K562 (cell line): ENCODE measurements around the gene ELP5. TPM values are rescaled to one million over a fixed set of nuclear protein-coding genes. Genes with fewer than 3 reads are reported as not detected.

Experiments used
- ATAC-seq: fragments of 200-7000 bp; cut with Tn5 transposase; 3 replicates; pipeline ENCODE4 v1.9.1; 2020; ENCODE audit warnings: moderate library complexity
- BruUV-seq: library from RNA; stranded (reverse); fragments of 400-500 nt; replicated peaks from 2 replicates; lab custom pipeline; 2021; lab: Mats Ljungman, UMichigan
- CTCF ChIA-PET: fragments of 300-600 bp; formaldehyde crosslinking; extraction: SDS; loops from one replicate; lab custom pipeline; 2021; ENCODE audit warnings: low intra/inter-chr PET ratio; lab: Yijun Ruan, JAX
- POLR2A ChIA-PET: fragments of 300-600, 350-650 bp; sonication (Branson Sonifier 250); formaldehyde crosslinking; extraction: SDS; loops from one replicate; lab custom pipeline; 2021; ENCODE audit warnings: antibody characterized with exemption, inconsistent platforms; lab: Yijun Ruan, JAX
- DNase-seq, 4 experiments: peaks; one replicate each; pipeline versions ENCODE4 v3.0.0 to v3.0.0-alpha.2; 2011 to 2018; ENCODE audit warnings: low spot score in 3 of 4, mixed read lengths in 3 of 4; ENCODE audit errors: extremely low read depth in 1 of 4
- FAIRE-seq: peaks from 2 replicates; lab custom pipeline; 2011; peaks lifted over from hg19 to GRCh38; lab: Jason Lieb, UNC
- H2AFZ ChIP-seq: 2 replicates; pipeline ENCODE4 v1.6.0; 2011; ENCODE audit warnings: low read depth, low read length, control low read depth, inconsistent platforms
- H3K27ac ChIP-seq: fragments of 200-600 bp; 3 replicates; pipeline ENCODE4 v1.8.0; 2011; ENCODE audit warnings: low read depth, mild to moderate bottlenecking, control low read depth, inconsistent platforms, low read length, moderate library complexity, mixed read lengths; ENCODE audit errors: extremely low read depth
- H3K27me3 ChIP-seq, 2 experiments: fragments of 300-600 bp in 1 of 2; 2 replicates in 1 of 2; 3 replicates in 1 of 2; pipeline versions ENCODE4 v1.6.0 to v1.8.0; 2011; ENCODE audit warnings: inconsistent platforms in 2 of 2, low read length in 2 of 2, mild to moderate bottlenecking in 1 of 2, mixed read lengths in 1 of 2, moderate library complexity in 1 of 2; ENCODE audit not compliant: control insufficient read depth in 2 of 2, insufficient read depth in 2 of 2
- H3K36me3 ChIP-seq: fragments of 300-600 bp; 3 replicates; pipeline ENCODE4 v1.8.0; 2011; ENCODE audit warnings: mild to moderate bottlenecking, low read length, inconsistent platforms; ENCODE audit not compliant: control insufficient read depth, insufficient read depth
- H3K4me1 ChIP-seq, 2 experiments: fragments of 200-600 bp in 1 of 2; replicated peaks in 1 of 2; 2 replicates in 1 of 2; 3 replicates in 1 of 2; pipeline versions ENCODE4 v1.5.1 to v1.8.0; 2011; ENCODE audit warnings: inconsistent platforms in 2 of 2, low read length in 2 of 2, mild to moderate bottlenecking in 1 of 2, mixed read lengths in 1 of 2, moderate library complexity in 1 of 2; ENCODE audit not compliant: control insufficient read depth in 2 of 2, insufficient read depth in 2 of 2
- H3K4me2 ChIP-seq: 2 replicates; pipeline ENCODE4 v1.6.1; 2011; ENCODE audit warnings: low read length, control low read depth, inconsistent platforms, mixed read lengths; ENCODE audit not compliant: insufficient read depth
- H3K4me3 ChIP-seq: fragments of 200-600 bp; sonication (generic), shearing (Covaris generic); 2 replicates; pipeline ENCODE4 v1.5.1; 2016; ENCODE audit warnings: control low read depth, inconsistent platforms
- H3K79me2 ChIP-seq: fragments of 200-600 bp; 3 replicates; pipeline ENCODE4 v1.8.0; 2011; ENCODE audit warnings: low read length, inconsistent platforms; ENCODE audit not compliant: control insufficient read depth, insufficient read depth
- H3K9ac ChIP-seq, 2 experiments: 2 replicates each; pipeline versions ENCODE4 v1.6.0 to v1.6.1; 2011; ENCODE audit warnings: low read depth in 2 of 2, low read length in 2 of 2, control low read depth in 1 of 2, inconsistent platforms in 1 of 2, mild to moderate bottlenecking in 1 of 2, mixed read lengths in 1 of 2; ENCODE audit not compliant: insufficient read depth in 1 of 2
- H3K9me1 ChIP-seq: one replicate; pipeline ENCODE4 v1.6.0; 2011; ENCODE audit warnings: inconsistent platforms, mild to moderate bottlenecking, low read length, moderate library complexity; ENCODE audit not compliant: control insufficient read depth, insufficient read depth
- H3K9me3 ChIP-seq: replicated peaks from 2 replicates; pipeline ENCODE4 v1.5.1; 2011; ENCODE audit warnings: low read depth, low read length, inconsistent platforms; ENCODE audit not compliant: control insufficient read depth, insufficient read depth
- H4K20me1 ChIP-seq: replicated peaks from 2 replicates; pipeline ENCODE4 v1.6.1; 2011; ENCODE audit warnings: low read length, inconsistent platforms, mixed read lengths; ENCODE audit not compliant: control insufficient read depth, insufficient read depth
- ATF3 ChIP-seq, 2 experiments: fragments of 450-650 bp in 1 of 2; sonication (generic) in 1 of 2; formaldehyde crosslinking in 1 of 2; IDR thresholded peaks in 1 of 2; conservative IDR thresholded peaks in 1 of 2; 2 replicates each; pipeline versions ENCODE4 v1.6.1 to v1.8.1; 2016 to 2023; ENCODE audit warnings: mild to moderate bottlenecking in 2 of 2, moderate library complexity in 2 of 2, inconsistent platforms in 1 of 2, missing genetic modification reagents in 1 of 2
- ELF1 ChIP-seq: fragments of 200-800 bp; sonication (Bioruptor generic); IDR thresholded peaks from 2 replicates; pipeline ENCODE4 v1.6.1; 2016; ENCODE audit warnings: missing genetic modification characterization, missing compliant biosample characterization
- FOXA3 ChIP-seq, 2 experiments: fragments of 450-650 bp in 1 of 2; sonication (generic) in 1 of 2; formaldehyde crosslinking; IDR thresholded peaks in 1 of 2; conservative IDR thresholded peaks in 1 of 2; 2 replicates each; pipeline versions ENCODE4 v1.4.0 to v1.8.0; 2020 to 2022; ENCODE audit warnings: mild to moderate bottlenecking in 2 of 2, missing genetic modification reagents in 1 of 2
- HDAC1 ChIP-seq, 2 experiments: fragments of 450-650 bp; IDR thresholded peaks; 2 replicates each; pipeline ENCODE4 v1.6.1; 2016 to 2017; ENCODE audit warnings: inconsistent platforms in 1 of 2, mild to moderate bottlenecking in 1 of 2, moderate library complexity in 1 of 2
- HNRNPL ChIP-seq: fragments of 200-400 bp; formaldehyde crosslinking; IDR thresholded peaks from 2 replicates; pipeline ENCODE4 v1.6.1; 2017; ENCODE audit warnings: low read depth, mild to moderate bottlenecking, low read length
- HNRNPUL1 ChIP-seq: fragments of 200-400 bp; formaldehyde crosslinking; IDR thresholded peaks from 2 replicates; pipeline ENCODE4 v1.6.1; 2017; ENCODE audit warnings: low read length
- KAT8 ChIP-seq: fragments of 450-650 bp; IDR thresholded peaks from 2 replicates; pipeline ENCODE4 v1.6.1; 2016; ENCODE audit warnings: low read depth, mild to moderate bottlenecking
- MTA3 ChIP-seq: fragments of 450-650 bp; formaldehyde crosslinking; IDR thresholded peaks from 2 replicates; pipeline ENCODE4 v1.6.1; 2017; ENCODE audit warnings: mild to moderate bottlenecking, borderline replicate concordance
- NFATC3 ChIP-seq: fragments of 450-650 bp; IDR thresholded peaks from 2 replicates; pipeline ENCODE4 v1.6.1; 2017; ENCODE audit warnings: mild to moderate bottlenecking
- NFIC ChIP-seq: fragments of 450-650 bp; IDR thresholded peaks from 2 replicates; pipeline ENCODE4 v1.6.1; 2017; ENCODE audit warnings: mild to moderate bottlenecking, inconsistent platforms
- NR2C1 ChIP-seq, 2 experiments: fragments of 450-650 bp; IDR thresholded peaks; 2 replicates each; pipeline ENCODE4 v1.6.1; 2017; ENCODE audit warnings: mild to moderate bottlenecking in 2 of 2, antibody characterized with exemption in 1 of 2, inconsistent platforms in 1 of 2, missing compliant biosample characterization in 1 of 2, missing genetic modification characterization in 1 of 2
- NR2F6 ChIP-seq: fragments of 450-650 bp; formaldehyde crosslinking; IDR thresholded peaks from 2 replicates; pipeline ENCODE4 v1.4.0; 2020; ENCODE audit warnings: mild to moderate bottlenecking
- POLR3G ChIP-seq: IDR thresholded peaks from 2 replicates; pipeline ENCODE4 v1.6.1; 2011; ENCODE audit not compliant: insufficient read length, insufficient replicate concordance; ENCODE audit errors: extremely low read depth
- PYGO2 ChIP-seq: fragments of 450-650 bp; IDR thresholded peaks from 2 replicates; pipeline ENCODE4 v1.6.1; 2016; ENCODE audit warnings: mild to moderate bottlenecking, missing genetic modification characterization, moderate library complexity, missing compliant biosample characterization
- SRSF3 ChIP-seq: fragments of 200-400 bp; formaldehyde crosslinking; IDR thresholded peaks from 2 replicates; pipeline ENCODE4 v1.6.1; 2016; ENCODE audit warnings: mild to moderate bottlenecking, low read length, moderate library complexity; ENCODE audit not compliant: insufficient read depth
- ZC3H4 ChIP-seq: sonication (generic); formaldehyde crosslinking; IDR thresholded peaks from 2 replicates; pipeline ENCODE4 v1.9.0; 2021; ENCODE audit warnings: missing genetic modification reagents, borderline replicate concordance
- ZKSCAN1 ChIP-seq: fragments of 150-350 bp; IDR thresholded peaks from 2 replicates; pipeline ENCODE4 v1.6.1; 2016; ENCODE audit warnings: low read depth, low read length
- ZNF512 ChIP-seq: IDR thresholded peaks from 2 replicates; pipeline ENCODE4 v1.6.1; 2016; ENCODE audit warnings: missing genetic modification characterization, missing compliant biosample characterization
- ZSCAN29 ChIP-seq: fragments of 450-650 bp; IDR thresholded peaks from 2 replicates; pipeline ENCODE4 v1.6.1; 2017
- ZSCAN32 ChIP-seq: fragments of 450-650 bp; formaldehyde crosslinking; IDR thresholded peaks from 2 replicates; pipeline ENCODE4 v1.4.0; 2020; ENCODE audit warnings: mild to moderate bottlenecking, moderate library complexity
- WGBS: fragments of 100-300 bp; shearing (Covaris generic); methylation state at CpG from one replicate; pipeline ENCODE4 v1.1.6; 2016; ENCODE audit warnings: low coverage, mixed read lengths; ENCODE audit not compliant: insufficient coverage; ENCODE audit errors: missing lambda C conversion rate; 5-methylcytosine and 5-hydroxymethylcytosine counted together
- in situ Hi-C: fragments of 300-500 bp; cut with MboI; formaldehyde crosslinking; loops from 4 replicates; pipeline ENCODE4 v1.15.0; 2018; ENCODE audit warnings: inconsistent platforms, mixed read lengths
- intact Hi-C: fragments of 100-400 bp; cut with micrococcal nuclease; formaldehyde crosslinking; loops from 2 replicates; pipeline ENCODE4 v1.14.2; 2022
- polyA plus RNA-seq, 8 experiments: library from polyadenylated mRNA; depleted of rRNA in 4 of 8; stranded (reverse) in 5 of 8; unstranded in 3 of 8; fragments of >200 nt; fragmentation: Nextera tagmentation in 2 of 8; fragmentation: Illumina TruSeq in 1 of 8; extraction: Ambion mirVana in 2 of 8; extraction: Trizol in 1 of 8; gene quantifications; 2 replicates each; pipeline versions ENCODE4 v1.2.1 to v1.2.3, GENCODE V29; 2011 to 2014; ENCODE audit warnings: inconsistent platforms in 1 of 8, missing spikeins in 1 of 8
- total RNA-seq, 7 experiments: library from RNA; depleted of rRNA in 6 of 7; stranded (reverse); fragments of >200 nt in 6 of 7; fragmentation: Illumina TruSeq in 2 of 7; extraction: Trizol in 2 of 7; gene quantifications; 2 replicates each; pipeline versions ENCODE4 v1.2.1 to v1.2.3, GENCODE V29; 2011 to 2021; ENCODE audit warnings: low replicate concordance in 1 of 7

ELP5 gene
- total and polyA plus RNA-seq, 9 of the 15 experiments (the other 6 are each of a cell fraction or from before 2014, with no cell fraction given), result 25.7 to 77.9 (median 52.9) TPM

DNA sequence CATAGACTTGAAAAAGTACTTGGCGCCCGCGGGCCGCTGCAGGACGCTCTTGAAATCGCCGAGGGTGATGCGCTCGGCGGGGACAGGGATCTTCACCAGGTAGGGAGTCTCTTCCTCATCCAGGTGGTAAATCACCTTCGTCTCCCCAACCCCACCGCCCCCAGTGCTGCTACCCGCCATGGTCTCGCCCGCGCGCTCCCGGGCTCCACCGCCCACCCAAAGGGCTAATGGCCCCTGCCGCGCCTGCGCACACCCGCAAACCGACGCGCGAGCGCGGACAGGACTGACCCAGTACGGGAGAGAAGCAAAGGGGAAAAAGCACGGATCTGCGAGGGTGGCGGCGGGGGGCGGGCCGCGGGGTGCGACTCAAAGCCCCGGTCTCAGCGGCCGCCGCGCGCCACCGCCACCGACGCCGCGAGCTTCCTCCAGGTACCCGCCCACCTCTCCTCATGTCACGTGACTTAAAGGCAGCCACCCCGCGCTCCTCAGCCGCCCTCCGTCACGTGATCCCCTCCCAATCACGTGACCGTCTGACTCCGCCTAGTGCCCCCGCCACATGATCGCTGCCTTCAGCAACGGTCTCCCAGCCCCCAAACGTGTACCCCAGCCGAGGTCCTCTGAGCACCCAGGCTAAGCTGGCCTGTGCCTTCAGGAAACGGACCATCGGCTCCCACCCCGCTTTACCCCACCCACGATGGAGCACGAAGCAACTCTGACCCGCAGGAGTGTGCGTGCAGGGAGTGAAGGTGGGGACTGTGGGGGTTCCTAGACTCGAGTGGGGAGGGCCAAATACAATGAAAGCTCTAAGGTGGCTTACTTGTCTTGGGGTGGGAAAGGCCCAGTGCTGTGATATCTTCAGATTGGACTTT, 17.7 kb upstream of the ELP5 start, which contains the start of gene DVL2:
TSS of gene DVL2 (minus strand) at position 435 of the 869 bp plus-strand sequence. CDS start at position 180, 255 bp downstream.
- ChIA-PET CTCF (no interaction called here), POLR2A (interaction anchor here (0.6 to 6.6 kb wide), 5 partner anchors 8 to 647 kb away, joined by 3 to 73 read pairs (median 4); partner anchors contain the start of genes ACADVL, DLG4 and GABARAP)
- Histone ChIP-seq H3K4me1 (peaks cover 28 to 31% of the 10 kb centered on the region in 2 experiments; a peak in 4 of 5 replicates), H3K9ac (peak within 1 kb of the TSS; percentile 95 to 97), H3K27ac (peak within 1 kb of the TSS; percentile 89), H3K9me3 (no peaks in the 10 kb centered on the region), H3K36me3 (peaks cover 54% of the 10 kb centered on the region; the same call in 2 of the 3 replicates), H3K4me3 (peak within 1 kb of the TSS; percentile 73), H4K20me1 (peaks cover 12% of the 10 kb centered on the region), H3K4me2 (peak within 1 kb of the TSS; percentile 91), H3K27me3 (no peaks in the 10 kb centered on the region), H3K9me1 (peaks cover 4% of the 10 kb centered on the region), H3K79me2 (peaks cover 87% of the 10 kb centered on the region), H2AFZ (peak within 1 kb of the TSS; percentile 70; the same call in 1 of the 2 replicates)
- intact Hi-C loops, result no loop called here
- TSS peak; percentile 19 for BruUV-seq
- 3% methylated on average over 30 of the region's 72 CpGs for WGBS
- ATAC-seq (peak; percentile 67), FAIRE-seq (peak; percentile 85), DNase-seq (peak; percentile 77 to 93 (median 86))
- in situ Hi-C loops, result no loop called here
- peak; percentile 37; the same call in 1 of the 2 replicates for TF ChIP-seq ZC3H4 (CRISPR knock-in tag)
- 0 out of 2 replicates have a peak, but pooled peaks have one; percentile 28 for TF ChIP-seq ATF3 (IDR thresholded peaks at IDR 0.05)
- no peak for TF ChIP-seq ATF3 (CRISPR knock-in tag; conservative IDR thresholded peaks at IDR 0.05)
- TF ChIP-seq PYGO2, result no peak
- TF ChIP-seq HNRNPUL1, result no peak
- no peak for TF ChIP-seq SRSF3
- TF ChIP-seq ZKSCAN1, result no peak; the same call in 1 of the 2 replicates
- TF ChIP-seq POLR3G, result no peak
- no peak for TF ChIP-seq ZSCAN29
- peak; percentile 85; the same call in 1 of the 2 replicates for TF ChIP-seq MTA3
- peak; percentile 87 for TF ChIP-seq NR2F6 (CRISPR knock-in tag)
- TF ChIP-seq NR2C1 (IDR thresholded peaks at IDR 0.05), result peak; percentile 75
- TF ChIP-seq NR2C1 (tag; IDR thresholded peaks at IDR 0.05), result peak; percentile 56
- TF ChIP-seq NFIC, result peak; percentile 28; the same call in 1 of the 2 replicates
- TF ChIP-seq HDAC1 (IDR thresholded peaks at IDR 0.05), result peak in 1 of 2 experiments; percentile 89; a peak in 2 of 4 replicates
- TF ChIP-seq ELF1 (tag), result no peak
- TF ChIP-seq HNRNPL, result no peak
- no peak for TF ChIP-seq ZSCAN32
- no peak for TF ChIP-seq FOXA3 (CRISPR knock-in tag; conservative IDR thresholded peaks at IDR 0.05 in 1 of 2, IDR thresholded peaks at IDR 0.05 in 1 of 2)
- TF ChIP-seq KAT8, result no peak
- TF ChIP-seq ZNF512 (tag), result no peak
- no peak for TF ChIP-seq NFATC3
